Calu3 (cell line): Measurements from ENCODE around the gene ZNF284. TPM values are rescaled to one million over a fixed set of nuclear protein-coding genes. Genes with fewer than 3 reads are reported as not detected.

ENCODE experiments used
- BruUV-seq: library from RNA; stranded (reverse); fragments of 400-500 nt; replicated peaks from 2 replicates; lab custom pipeline; 2021; lab: Mats Ljungman, UMichigan
- CTCF ChIA-PET: fragments of 300-600 bp; sonication (Branson Sonifier 250); formaldehyde crosslinking; loops from one replicate; lab custom pipeline; 2022; ENCODE audit warnings: antibody characterized with exemption; lab: Charles Lee
- DNase-seq: peaks from one replicate; pipeline ENCODE4 v3.0.0; 2022
- H3K27ac Mint-ChIP-seq: one replicate; pipeline ENCODE4 v1.8.0; 2022; ENCODE audit warnings: mixed read lengths; ENCODE audit not compliant: unreplicated experiment
- H3K27me3 Mint-ChIP-seq: one replicate; pipeline ENCODE4 v1.8.0; 2022; ENCODE audit warnings: mixed read lengths; ENCODE audit not compliant: unreplicated experiment
- H3K36me3 Mint-ChIP-seq: one replicate; pipeline ENCODE4 v1.8.0; 2022; ENCODE audit warnings: mild to moderate bottlenecking, moderate library complexity, mixed read lengths; ENCODE audit not compliant: insufficient read depth, unreplicated experiment
- H3K4me1 Mint-ChIP-seq: one replicate; pipeline ENCODE4 v1.8.0; 2022; ENCODE audit warnings: mild to moderate bottlenecking, low read depth, mixed read lengths; ENCODE audit not compliant: unreplicated experiment
- H3K4me3 Mint-ChIP-seq: one replicate; pipeline ENCODE4 v1.8.0; 2022; ENCODE audit warnings: mild to moderate bottlenecking, low read depth, moderate library complexity, mixed read lengths; ENCODE audit not compliant: unreplicated experiment
- H3K9me3 Mint-ChIP-seq: one replicate; pipeline ENCODE4 v1.8.0; 2022; ENCODE audit warnings: low read depth, mixed read lengths; ENCODE audit not compliant: unreplicated experiment
- intact Hi-C: fragments of 100-400 bp; cut with micrococcal nuclease; formaldehyde crosslinking; loops from one replicate; pipeline ENCODE4 v1.10.0; 2022; ENCODE audit not compliant: unreplicated experiment
- total RNA-seq: library from RNA; stranded (reverse); gene quantifications from 2 replicates; pipeline ENCODE4 v1.2.3, GENCODE V29; 2022
- TF ChIP-seq, protein P1 (sequence below): fragments of 200-600 bp; IDR thresholded peaks from one replicate; pipeline ENCODE4 v1.8.0; 2022; ENCODE audit warnings: antibody characterized with exemption; ENCODE audit not compliant: unreplicated experiment

Gene ZNF284
- total RNA-seq, 1 experiment from 2014 or later = 5.6 TPM

DNA sequence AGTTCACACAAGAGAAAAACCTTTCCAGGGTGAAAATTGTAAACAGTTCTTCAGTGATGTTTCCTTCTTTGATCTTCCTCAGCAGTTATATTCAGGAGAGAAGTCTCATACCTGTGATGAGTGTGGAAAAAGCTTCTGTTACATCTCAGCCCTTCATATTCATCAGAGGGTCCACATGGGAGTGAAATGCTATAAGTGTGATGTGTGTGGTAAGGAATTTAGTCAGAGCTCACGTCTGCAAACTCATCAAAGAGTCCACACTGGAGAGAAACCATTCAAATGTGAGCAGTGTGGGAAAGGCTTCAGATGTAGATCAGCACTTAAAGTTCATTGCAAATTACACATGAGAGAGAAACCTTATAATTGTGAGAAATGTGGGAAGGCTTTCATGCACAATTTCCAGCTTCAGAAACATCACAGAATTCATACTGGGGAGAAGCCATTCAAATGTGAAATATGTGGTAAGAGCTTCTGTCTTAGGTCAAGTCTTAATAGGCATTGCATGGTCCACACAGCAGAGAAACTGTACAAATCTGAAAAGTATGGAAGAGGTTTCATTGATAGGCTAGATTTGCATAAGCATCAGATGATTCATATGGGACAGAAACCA lies 39.9 kb upstream of the ZNF284 start:
- intact Hi-C loops = no loop called here
- CTCF ChIA-PET = interaction anchor here (0.6 kb wide), 1 partner anchor 512 kb away, joined by 3 read pairs; no protein-coding TSS in a partner anchor
- TF ChIP-seq, protein P1, sequence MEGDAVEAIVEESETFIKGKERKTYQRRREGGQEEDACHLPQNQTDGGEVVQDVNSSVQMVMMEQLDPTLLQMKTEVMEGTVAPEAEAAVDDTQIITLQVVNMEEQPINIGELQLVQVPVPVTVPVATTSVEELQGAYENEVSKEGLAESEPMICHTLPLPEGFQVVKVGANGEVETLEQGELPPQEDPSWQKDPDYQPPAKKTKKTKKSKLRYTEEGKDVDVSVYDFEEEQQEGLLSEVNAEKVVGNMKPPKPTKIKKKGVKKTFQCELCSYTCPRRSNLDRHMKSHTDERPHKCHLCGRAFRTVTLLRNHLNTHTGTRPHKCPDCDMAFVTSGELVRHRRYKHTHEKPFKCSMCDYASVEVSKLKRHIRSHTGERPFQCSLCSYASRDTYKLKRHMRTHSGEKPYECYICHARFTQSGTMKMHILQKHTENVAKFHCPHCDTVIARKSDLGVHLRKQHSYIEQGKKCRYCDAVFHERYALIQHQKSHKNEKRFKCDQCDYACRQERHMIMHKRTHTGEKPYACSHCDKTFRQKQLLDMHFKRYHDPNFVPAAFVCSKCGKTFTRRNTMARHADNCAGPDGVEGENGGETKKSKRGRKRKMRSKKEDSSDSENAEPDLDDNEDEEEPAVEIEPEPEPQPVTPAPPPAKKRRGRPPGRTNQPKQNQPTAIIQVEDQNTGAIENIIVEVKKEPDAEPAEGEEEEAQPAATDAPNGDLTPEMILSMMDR = no peak
- Mint-ChIP-seq H3K4me1 (no peaks in the 10 kb centered on the region), H3K36me3 (peaks cover 10% of the 10 kb centered on the region), H3K4me3 (no peak overlapping the region), H3K9me3 (peaks cover 28% of the 10 kb centered on the region), H3K27me3 (no peaks in the 10 kb centered on the region), H3K27ac (no peak overlapping the region)
- DNase-seq = no peak
- BruUV-seq = no TSS peak

DNA sequence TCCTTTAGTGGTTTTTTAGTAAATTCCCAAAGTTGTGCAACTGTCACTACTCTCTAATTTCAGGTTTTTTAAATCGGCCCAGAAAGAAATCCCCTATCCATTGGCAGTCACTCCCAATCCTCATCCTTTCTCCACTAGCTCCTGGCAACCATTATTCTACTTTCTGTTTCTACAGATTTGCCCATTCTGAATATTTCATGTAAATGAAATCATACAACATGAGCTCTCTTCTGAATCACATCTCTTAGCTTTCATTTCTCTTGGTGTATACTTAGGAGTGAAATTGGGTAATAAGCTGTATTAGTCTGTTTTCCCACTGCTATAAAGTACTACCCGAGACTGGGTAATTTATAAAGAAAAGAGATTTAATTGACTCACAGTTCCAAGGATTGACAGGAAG lies 29.8 kb upstream of the ZNF284 start:
- no peak for DNase-seq
- peaks cover 12% of the 10 kb centered on the region for H3K9me3 Mint-ChIP-seq
- no peaks in the 10 kb centered on the region for H3K36me3 Mint-ChIP-seq
- intact Hi-C loops = no loop called here
- TF ChIP-seq, protein P1 = no peak
- no peak overlapping the region for H3K27ac Mint-ChIP-seq
- BruUV-seq = no TSS peak
- CTCF ChIA-PET = no interaction called here
- no peaks in the 10 kb centered on the region for H3K4me1 Mint-ChIP-seq
- no peaks in the 10 kb centered on the region for H3K27me3 Mint-ChIP-seq
- no peak overlapping the region for H3K4me3 Mint-ChIP-seq

DNA sequence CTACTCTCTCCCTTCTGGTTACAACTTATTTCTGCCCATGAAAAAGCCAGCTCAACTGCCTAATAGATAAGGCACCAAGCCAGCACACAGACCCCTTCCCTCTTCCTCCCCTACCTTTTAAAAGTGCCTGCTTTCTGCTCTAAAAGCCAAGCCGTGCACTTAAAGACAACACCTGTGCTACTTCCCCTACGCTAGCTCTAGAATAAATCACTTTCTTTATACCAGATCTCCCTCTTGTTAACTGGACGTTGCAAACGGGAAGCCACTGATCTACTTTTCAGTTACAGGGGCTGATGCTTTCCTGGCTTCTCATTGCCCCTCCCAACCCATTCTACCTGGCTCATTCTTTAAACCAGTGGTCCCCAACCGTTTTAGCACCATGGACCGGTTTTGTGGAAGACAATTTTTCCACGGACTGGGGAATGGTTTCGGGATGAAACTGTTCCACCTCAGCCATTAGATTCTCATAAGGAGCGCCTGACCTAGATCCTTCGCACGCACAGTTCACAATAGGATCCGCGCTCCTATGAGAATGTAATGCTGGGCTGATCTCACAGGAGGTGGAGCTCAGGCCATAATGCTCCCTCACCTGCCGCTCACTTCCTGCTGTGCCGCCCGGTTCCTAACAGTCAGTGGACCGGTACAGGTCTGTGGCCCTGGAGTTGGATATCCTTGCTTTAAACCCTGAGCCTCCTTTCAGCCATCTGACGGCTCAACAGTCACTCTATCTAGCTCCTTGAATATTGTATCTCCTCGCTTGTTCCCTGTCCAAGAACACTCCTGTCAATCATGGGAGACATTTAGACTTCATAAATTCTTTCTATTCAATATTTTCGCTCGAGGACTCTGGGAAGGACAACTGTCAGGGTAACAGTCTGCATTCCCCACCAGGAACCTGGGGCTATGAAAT lies 21.0 kb upstream of the ZNF284 start:
- Mint-ChIP-seq H3K4me3 (peak overlapping the region; percentile 87), H3K36me3 (peaks cover 22% of the 10 kb centered on the region), H3K4me1 (peaks cover 27% of the 10 kb centered on the region), H3K27ac (peak overlapping the region; percentile 69), H3K27me3 (no peaks in the 10 kb centered on the region), H3K9me3 (no peaks in the 10 kb centered on the region)
- DNase-seq = peak; percentile 53
- BruUV-seq = TSS peak; percentile 80
- intact Hi-C loops = no loop called here
- TF ChIP-seq, protein P1 = no peak
- CTCF ChIA-PET = interaction anchor here (0.6 to 1.2 kb wide), 3 partner anchors 100 to 227 kb away, joined by 3 to 6 read pairs (median 3); partner anchors contain the start of genes ZNF221 and ZNF226

DNA sequence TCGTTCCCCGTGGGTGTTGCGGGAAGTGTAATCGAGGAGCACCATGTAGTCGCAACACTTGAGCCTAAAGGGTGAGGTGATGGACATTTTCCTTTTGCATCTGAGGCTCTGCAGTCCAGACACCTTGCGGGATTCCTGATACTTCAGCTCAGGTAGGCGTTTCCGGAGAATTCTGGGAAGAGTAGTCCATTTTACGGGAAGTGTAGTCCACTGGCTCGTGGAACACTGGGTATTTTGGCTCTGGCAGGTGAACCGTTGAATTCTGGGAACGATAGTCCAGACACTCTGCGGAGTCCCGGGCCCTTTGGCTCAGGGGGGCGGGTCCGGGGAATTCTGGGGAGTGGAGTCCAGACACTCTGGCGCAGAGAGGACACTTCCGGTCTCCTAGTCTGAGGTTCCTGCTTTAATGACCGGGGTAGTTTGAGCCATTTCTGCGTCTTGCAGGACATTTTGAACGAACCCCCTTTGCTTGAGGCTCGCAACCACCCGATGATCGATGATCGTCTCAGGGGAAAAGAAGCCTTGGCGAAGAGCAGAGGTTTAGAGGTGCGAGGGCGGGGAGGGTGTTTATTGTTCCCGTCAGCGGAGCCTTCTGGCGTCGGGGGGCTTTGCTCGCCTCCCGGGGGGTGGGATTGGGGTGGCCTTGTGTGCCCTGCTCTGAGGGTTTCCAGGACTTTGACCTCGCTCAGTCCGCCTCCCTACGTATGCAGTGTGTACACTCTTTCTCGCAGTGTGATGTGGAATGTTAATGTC lies 20.1 kb upstream of the ZNF284 start, which contains the start of gene ZNF223:
ZNF223 (plus strand) TSS at position 387 of the 753 bp plus-strand sequence. CDS start 3,141 bp downstream, outside the sequence.
- Mint-ChIP-seq H3K4me1 (peaks cover 27% of the 10 kb centered on the region), H3K4me3 (peak within 1 kb of the TSS; percentile 87), H3K9me3 (no peaks in the 10 kb centered on the region), H3K27me3 (no peaks in the 10 kb centered on the region), H3K36me3 (peaks cover 22% of the 10 kb centered on the region), H3K27ac (peak within 1 kb of the TSS; percentile 69)
- TF ChIP-seq, protein P1 = no peak
- intact Hi-C loops = no loop called here
- CTCF ChIA-PET = interaction anchor here (0.6 to 1.2 kb wide), 3 partner anchors 101 to 228 kb away, joined by 3 to 6 read pairs (median 3); partner anchors contain the start of genes ZNF221 and ZNF226
- BruUV-seq = no TSS peak
- peak; percentile 97 for DNase-seq
